Measurements from ENCODE around the gene ITIH3. TPM values are rescaled to one million over a fixed set of nuclear protein-coding genes. Genes with fewer than 3 reads are reported as not detected.
A peak's percentile ranks its signal among the peaks of the same experiment; 100 is the strongest.

The ITIH3 gene
- total and polyA plus RNA-seq, 3 experiments from 2014 or later: not detected

- H3K27me3 ChIP-seq (ENCODE audit: insufficient read depth, low read length, poor library complexity, severe bottlenecking): no peaks in the 10 kb centered on the region
- CTCF ChIA-PET: interaction anchor here (0.8 to 1.7 kb wide), 2 partner anchors 26 to 96 kb away, joined by 3 to 4 read pairs; no protein-coding TSS in a partner anchor
- peak overlapping the region in 4 of 7 donors; percentile 26 to 77 (median 32) for H3K4me3 Mint-ChIP-seq
- H3K9me3 ChIP-seq (ENCODE audit: low read length): no peaks in the 10 kb centered on the region
- H3K4me1 Mint-ChIP-seq: peaks cover 35 to 51% (median 43%) of the 10 kb centered on the region in 3 donors
- H3K36me3 ChIP-seq (ENCODE audit: insufficient read depth, low read length): peaks cover 11% of the 10 kb centered on the region
- no peak overlapping the region for H3K27ac ChIP-seq (ENCODE audit: low read depth, low read length)
- no peak for DNase-seq
- H3K4me3 ChIP-seq (ENCODE audit: low read length): no peak overlapping the region
- H3K27me3 Mint-ChIP-seq: peaks cover 0 to 2% of the 10 kb centered on the region in 2 donors
- POLR2A ChIA-PET: no interaction called here
- H3K27ac Mint-ChIP-seq: peak overlapping the region in 5 of 8 donors; percentile 19 to 78 (median 52)
- H3K9me3 Mint-ChIP-seq: no peaks in the 10 kb centered on the region
- H3K36me3 Mint-ChIP-seq: peaks cover 10 to 71% (median 10%) of the 10 kb centered on the region in 3 donors
- H3K4me1 ChIP-seq (ENCODE audit: insufficient read depth, low read length): peaks cover 24% of the 10 kb centered on the region
Observed at GRCh38 chr3:52839268-52839575, 44.6 kb downstream of the ITIH3 start.

- DNase-seq: no peak
- ChIA-PET CTCF (no interaction called here), POLR2A (no interaction called here)
- Histone ChIP-seq H3K4me1 (ENCODE audit: insufficient read depth, low read length) (peaks cover 24% of the 10 kb centered on the region), H3K27me3 (ENCODE audit: insufficient read depth, low read length, poor library complexity, severe bottlenecking) (no peaks in the 10 kb centered on the region), H3K9me3 (ENCODE audit: low read length) (no peaks in the 10 kb centered on the region), H3K36me3 (ENCODE audit: insufficient read depth, low read length) (peaks cover 11% of the 10 kb centered on the region), H3K27ac (ENCODE audit: low read depth, low read length) (no peak overlapping the region), H3K4me3 (ENCODE audit: low read length) (no peak overlapping the region)
- Mint-ChIP-seq H3K9me3 (no peaks in the 10 kb centered on the region), H3K4me3 (peak overlapping the region in 1 of 7 donors; percentile 44), H3K4me1 (peaks cover 35 to 51% (median 43%) of the 10 kb centered on the region in 3 donors), H3K27me3 (peaks cover 0 to 2% of the 10 kb centered on the region in 2 donors), H3K27ac (peak overlapping the region in 3 of 8 donors; percentile 42 to 65 (median 43)), H3K36me3 (peaks cover 7 to 69% (median 16%) of the 10 kb centered on the region in 3 donors)
Observed at GRCh38 chr3:52839892-52840545, 45.4 kb downstream of the ITIH3 start.

GRCh38 chr3:52841211-52841980 lies 46.8 kb downstream of the ITIH3 start:
- H3K27ac ChIP-seq (ENCODE audit: low read depth, low read length): no peak overlapping the region
- ChIA-PET CTCF (no interaction called here), POLR2A (no interaction called here)
- no peaks in the 10 kb centered on the region for H3K9me3 Mint-ChIP-seq
- peaks cover 11% of the 10 kb centered on the region for H3K36me3 ChIP-seq (ENCODE audit: insufficient read depth, low read length)
- DNase-seq: no peak
- H3K4me1 ChIP-seq (ENCODE audit: insufficient read depth, low read length): peaks cover 24% of the 10 kb centered on the region
- H3K9me3 ChIP-seq (ENCODE audit: low read length): no peaks in the 10 kb centered on the region
- H3K27ac Mint-ChIP-seq: peak overlapping the region in 3 of 8 donors; percentile 0 to 27 (median 6)
- no peak overlapping the region for H3K4me3 ChIP-seq (ENCODE audit: low read length)
- H3K4me3 Mint-ChIP-seq: no peak overlapping the region
- H3K27me3 Mint-ChIP-seq: peaks cover 0 to 2% of the 10 kb centered on the region in 2 donors
- H3K27me3 ChIP-seq (ENCODE audit: insufficient read depth, low read length, poor library complexity, severe bottlenecking): no peaks in the 10 kb centered on the region
- H3K36me3 Mint-ChIP-seq: peaks cover 7 to 61% (median 16%) of the 10 kb centered on the region in 3 donors
- H3K4me1 Mint-ChIP-seq: peaks cover 35 to 45% (median 43%) of the 10 kb centered on the region in 3 donors

- no peak overlapping the region for H3K4me3 ChIP-seq (ENCODE audit: low read length)
- no peaks in the 10 kb centered on the region for H3K9me3 Mint-ChIP-seq
- DNase-seq: no peak
- no peaks in the 10 kb centered on the region for H3K27me3 ChIP-seq (ENCODE audit: insufficient read depth, low read length, poor library complexity, severe bottlenecking)
- no peak overlapping the region for H3K27ac ChIP-seq (ENCODE audit: low read depth, low read length)
- peaks cover 7 to 62% (median 16%) of the 10 kb centered on the region in 3 donors for H3K36me3 Mint-ChIP-seq
- H3K27me3 Mint-ChIP-seq: peaks cover 0 to 4% of the 10 kb centered on the region in 2 donors
- H3K27ac Mint-ChIP-seq: peak overlapping the region in 1 of 8 donors; percentile 65
- peaks cover 33 to 39% (median 38%) of the 10 kb centered on the region in 3 donors for H3K4me1 Mint-ChIP-seq
- peaks cover 24% of the 10 kb centered on the region for H3K4me1 ChIP-seq (ENCODE audit: insufficient read depth, low read length)
- POLR2A ChIA-PET: no interaction called here
- H3K9me3 ChIP-seq (ENCODE audit: low read length): no peaks in the 10 kb centered on the region
- no peak overlapping the region for H3K4me3 Mint-ChIP-seq
- CTCF ChIA-PET: interaction anchor here (1.1 kb wide), 1 partner anchor 93 kb away, joined by 3 read pairs; no protein-coding TSS in a partner anchor
- H3K36me3 ChIP-seq (ENCODE audit: insufficient read depth, low read length): peaks cover 11% of the 10 kb centered on the region
Observed at GRCh38 chr3:52841981-52842340, 47.4 kb downstream of the ITIH3 start.

GRCh38 chr3:52842424-52842823 lies 47.8 kb downstream of the ITIH3 start:
- Histone ChIP-seq H3K9me3 (ENCODE audit: low read length) (no peaks in the 10 kb centered on the region), H3K36me3 (ENCODE audit: insufficient read depth, low read length) (peaks cover 11% of the 10 kb centered on the region), H3K4me1 (ENCODE audit: insufficient read depth, low read length) (peaks cover 21% of the 10 kb centered on the region), H3K4me3 (ENCODE audit: low read length) (no peak overlapping the region), H3K27ac (ENCODE audit: low read depth, low read length) (no peak overlapping the region), H3K27me3 (ENCODE audit: insufficient read depth, low read length, poor library complexity, severe bottlenecking) (no peaks in the 10 kb centered on the region)
- Mint-ChIP-seq H3K4me1 (peaks cover 31 to 34% (median 34%) of the 10 kb centered on the region in 3 donors), H3K27ac (no peak overlapping the region), H3K4me3 (no peak overlapping the region), H3K36me3 (peaks cover 7 to 64% (median 16%) of the 10 kb centered on the region in 3 donors), H3K27me3 (peaks cover 0 to 4% of the 10 kb centered on the region in 2 donors), H3K9me3 (no peaks in the 10 kb centered on the region)
- DNase-seq: no peak
- CTCF ChIA-PET: interaction anchor here (1.1 kb wide), 1 partner anchor 93 kb away, joined by 3 read pairs; no protein-coding TSS in a partner anchor
- POLR2A ChIA-PET: no interaction called here

GRCh38 chr3:52843108-52843865 lies 48.7 kb downstream of the ITIH3 start:
- peaks cover 11% of the 10 kb centered on the region for H3K36me3 ChIP-seq (ENCODE audit: insufficient read depth, low read length)

GRCh38 chr3:52843881-52844280 lies 49.3 kb downstream of the ITIH3 start:
- Histone ChIP-seq H3K27me3 (ENCODE audit: insufficient read depth, low read length, poor library complexity, severe bottlenecking) (no peaks in the 10 kb centered on the region), H3K4me3 (ENCODE audit: low read length) (no peak overlapping the region), H3K4me1 (ENCODE audit: insufficient read depth, low read length) (peaks cover 7% of the 10 kb centered on the region), H3K27ac (ENCODE audit: low read depth, low read length) (no peak overlapping the region), H3K9me3 (ENCODE audit: low read length) (no peaks in the 10 kb centered on the region), H3K36me3 (ENCODE audit: insufficient read depth, low read length) (peaks cover 11% of the 10 kb centered on the region)
- CTCF ChIA-PET: interaction anchor here (1.0 to 1.6 kb wide), 3 partner anchors 50 to 231 kb away, joined by 3 to 5 read pairs (median 3); no protein-coding TSS in a partner anchor
- DNase-seq: no peak
- Mint-ChIP-seq H3K9me3 (no peaks in the 10 kb centered on the region), H3K27me3 (peaks cover 0 to 4% of the 10 kb centered on the region in 2 donors), H3K4me1 (peaks cover 16 to 20% (median 19%) of the 10 kb centered on the region in 3 donors), H3K4me3 (no peak overlapping the region), H3K36me3 (peaks cover 8 to 74% (median 16%) of the 10 kb centered on the region in 3 donors), H3K27ac (no peak overlapping the region)
- POLR2A ChIA-PET: no interaction called here

More at GRCh38 chr3:52843108-52843865, 48.7 kb downstream of the ITIH3 start:
- Histone ChIP-seq H3K27ac (ENCODE audit: low read depth, low read length) (no peak overlapping the region), H3K27me3 (ENCODE audit: insufficient read depth, low read length, poor library complexity, severe bottlenecking) (no peaks in the 10 kb centered on the region), H3K4me3 (ENCODE audit: low read length) (no peak overlapping the region), H3K4me1 (ENCODE audit: insufficient read depth, low read length) (peaks cover 13% of the 10 kb centered on the region), H3K9me3 (ENCODE audit: low read length) (no peaks in the 10 kb centered on the region)
- H3K4me3 Mint-ChIP-seq: no peak overlapping the region
- CTCF ChIA-PET: interaction anchor here (0.6 to 1.6 kb wide), 5 partner anchors 50 to 231 kb away, joined by 3 to 5 read pairs (median 3); no protein-coding TSS in a partner anchor
- POLR2A ChIA-PET: no interaction called here
- H3K27ac Mint-ChIP-seq: no peak overlapping the region
- no peak for DNase-seq
- H3K4me1 Mint-ChIP-seq: peaks cover 22 to 26% (median 25%) of the 10 kb centered on the region in 3 donors
- peaks cover 0 to 4% of the 10 kb centered on the region in 2 donors for H3K27me3 Mint-ChIP-seq
- no peaks in the 10 kb centered on the region for H3K9me3 Mint-ChIP-seq
- H3K36me3 Mint-ChIP-seq: peaks cover 8 to 68% (median 16%) of the 10 kb centered on the region in 3 donors

Data from CD8-positive, alpha-beta memory T cell (primary cell).